Measurements from ENCODE around the gene CLCN5. TPM values are rescaled to one million over a fixed set of nuclear protein-coding genes. Genes with fewer than 3 reads are reported as not detected.

Gene CLCN5
- total and polyA plus RNA-seq, 5 donors from 2014 or later = 0.05 to 1.3 (median 0.76) TPM

DNA sequence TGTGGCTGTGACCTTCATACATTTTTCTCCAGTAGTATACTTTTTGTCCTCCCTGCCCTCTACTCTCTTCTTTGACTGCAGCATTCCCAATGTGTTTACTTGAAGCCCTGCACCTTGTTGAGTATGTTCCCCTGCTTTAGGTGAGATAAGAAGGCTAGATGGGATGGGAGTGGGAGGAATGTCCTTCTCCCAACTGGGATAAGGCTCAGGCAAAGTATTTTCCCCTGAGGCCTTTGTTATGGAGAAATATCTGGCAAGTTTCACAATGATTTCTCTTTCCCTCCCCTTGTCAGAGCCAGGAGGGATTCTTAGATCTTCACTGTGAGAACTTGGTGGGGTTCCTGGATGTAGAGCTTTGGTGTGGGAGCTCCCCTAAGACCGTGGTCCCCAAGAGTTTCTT is 131.8 kb downstream of the CLCN5 start:
- H3K4me1 ChIP-seq (ENCODE audit: control insufficient read depth, insufficient read depth, low read length, poor library complexity, severe bottlenecking) = no peaks in the 10 kb centered on the region
- no peaks in the 10 kb centered on the region for H3K36me3 ChIP-seq (ENCODE audit: control insufficient read depth, insufficient read depth, low read length)
- ATAC-seq (ENCODE audit: low read depth in 2 of 2) (no peak), DNase-seq (no peak)
- no peaks in the 10 kb centered on the region for H3K9me3 Mint-ChIP-seq
- no peaks in the 10 kb centered on the region for H3K9me3 ChIP-seq (ENCODE audit: control insufficient read depth in 2 of 2, low read length in 2 of 2)
- no peak overlapping the region for H3K4me3 Mint-ChIP-seq
- H3K27me3 Mint-ChIP-seq = no peaks in the 10 kb centered on the region
- H3K4me1 Mint-ChIP-seq = no peaks in the 10 kb centered on the region
- no peaks in the 10 kb centered on the region for H3K36me3 Mint-ChIP-seq
- H3K27ac Mint-ChIP-seq = no peak overlapping the region
- H3K27me3 ChIP-seq (ENCODE audit: control insufficient read depth, insufficient read depth, low read length) = no peaks in the 10 kb centered on the region
- no peak overlapping the region for H3K27ac ChIP-seq (ENCODE audit: insufficient read depth, low read length, poor library complexity, severe bottlenecking)
- no peak overlapping the region for H3K4me3 ChIP-seq (ENCODE audit: low read depth, low read length)

DNA sequence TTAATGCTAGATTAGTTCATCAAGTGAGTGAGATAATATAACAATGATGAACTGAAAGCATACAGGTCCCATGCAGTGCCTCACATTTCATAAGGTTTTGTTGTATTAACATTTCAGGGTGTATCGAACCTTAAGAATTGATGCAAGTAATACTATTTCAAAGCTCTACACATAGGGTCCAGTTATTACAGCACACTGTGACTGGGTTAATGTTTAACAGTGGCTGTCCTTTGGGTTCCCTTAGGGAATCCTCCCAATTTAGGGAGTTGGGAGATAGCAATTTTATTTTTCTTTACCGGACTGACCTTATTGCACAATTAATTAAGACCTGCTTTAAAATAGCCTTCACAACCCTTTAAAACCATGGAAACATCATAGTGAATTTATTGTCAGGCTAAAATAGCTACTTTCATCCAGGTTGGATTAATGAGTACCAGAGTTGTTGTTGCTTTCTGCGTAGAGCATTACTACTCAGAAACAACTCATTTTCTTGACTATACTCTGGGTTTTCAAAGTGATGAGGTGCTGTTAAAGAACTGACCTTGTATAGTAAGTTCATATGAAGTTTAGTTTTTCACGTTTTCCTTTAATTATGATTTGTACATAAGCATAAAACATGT is 144.0 kb downstream of the CLCN5 start:
- Mint-ChIP-seq H3K4me1 (no peaks in the 10 kb centered on the region), H3K27ac (no peak overlapping the region), H3K27me3 (no peaks in the 10 kb centered on the region), H3K36me3 (no peaks in the 10 kb centered on the region), H3K4me3 (no peak overlapping the region), H3K9me3 (no peaks in the 10 kb centered on the region)
- Histone ChIP-seq H3K36me3 (ENCODE audit: control insufficient read depth, insufficient read depth, low read length) (no peaks in the 10 kb centered on the region), H3K9me3 (ENCODE audit: control insufficient read depth in 2 of 2, low read length in 2 of 2) (no peaks in the 10 kb centered on the region), H3K27ac (ENCODE audit: insufficient read depth, low read length, poor library complexity, severe bottlenecking) (no peak overlapping the region), H3K4me1 (ENCODE audit: control insufficient read depth, insufficient read depth, low read length, poor library complexity, severe bottlenecking) (no peaks in the 10 kb centered on the region), H3K4me3 (ENCODE audit: low read depth, low read length) (no peak overlapping the region), H3K27me3 (ENCODE audit: control insufficient read depth, insufficient read depth, low read length) (no peaks in the 10 kb centered on the region)
- DNase-seq (no peak), ATAC-seq (ENCODE audit: low read depth in 2 of 2) (no peak)

DNA sequence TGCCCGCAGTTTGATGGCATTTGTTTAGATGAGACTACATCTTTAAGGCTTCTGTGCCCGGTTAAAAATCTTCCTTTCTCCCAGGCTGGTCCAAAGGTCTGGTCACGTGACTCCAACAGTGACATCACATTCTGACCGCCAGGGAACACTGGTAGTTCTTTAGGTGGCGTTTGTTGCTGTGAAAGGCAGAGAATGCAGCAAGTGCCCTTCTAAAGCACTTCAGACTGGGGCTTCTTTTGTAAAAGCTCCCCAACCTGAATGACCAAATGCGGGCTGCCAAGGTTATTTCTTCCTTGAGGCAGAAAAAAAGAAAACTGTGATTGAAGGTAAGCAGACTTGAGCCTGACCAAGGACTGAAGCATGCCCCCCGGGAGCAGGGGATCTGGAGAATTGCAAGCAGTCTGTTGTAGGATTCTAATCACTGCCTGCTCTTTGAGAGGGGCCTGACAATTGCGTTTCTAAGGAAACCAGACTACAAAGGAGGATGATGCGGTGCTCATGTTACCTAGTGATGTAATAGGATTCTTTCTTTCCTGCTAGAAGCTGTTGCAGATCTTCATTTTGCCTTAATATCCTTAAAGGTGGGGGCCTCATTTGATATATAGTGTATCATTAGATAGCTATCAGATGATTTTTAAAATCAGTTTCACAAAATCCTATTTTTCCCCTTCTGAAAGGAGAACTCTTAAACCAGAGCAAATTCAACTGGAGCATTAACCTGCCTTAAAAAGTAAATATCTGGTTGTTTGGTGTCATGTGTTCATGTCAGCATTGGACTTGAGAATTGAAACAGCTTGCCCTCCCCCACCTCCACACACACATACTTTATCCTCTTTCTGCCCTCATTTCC is 145.3 kb downstream of the CLCN5 start:
- H3K9me3 ChIP-seq (ENCODE audit: control insufficient read depth in 2 of 2, low read length in 2 of 2) = no peaks in the 10 kb centered on the region
- Mint-ChIP-seq H3K36me3 (no peaks in the 10 kb centered on the region), H3K4me1 (no peaks in the 10 kb centered on the region), H3K9me3 (no peaks in the 10 kb centered on the region), H3K27ac (no peak overlapping the region), H3K4me3 (no peak overlapping the region), H3K27me3 (no peaks in the 10 kb centered on the region)
- H3K27me3 ChIP-seq (ENCODE audit: control insufficient read depth, insufficient read depth, low read length) = no peaks in the 10 kb centered on the region
- H3K4me3 ChIP-seq (ENCODE audit: low read depth, low read length) = no peak overlapping the region
- H3K36me3 ChIP-seq (ENCODE audit: control insufficient read depth, insufficient read depth, low read length) = no peaks in the 10 kb centered on the region
- H3K4me1 ChIP-seq (ENCODE audit: control insufficient read depth, insufficient read depth, low read length, poor library complexity, severe bottlenecking) = no peaks in the 10 kb centered on the region
- no peak overlapping the region for H3K27ac ChIP-seq (ENCODE audit: insufficient read depth, low read length, poor library complexity, severe bottlenecking)
- no peak for ATAC-seq (ENCODE audit: low read depth in 2 of 2)
- no peak for DNase-seq

DNA sequence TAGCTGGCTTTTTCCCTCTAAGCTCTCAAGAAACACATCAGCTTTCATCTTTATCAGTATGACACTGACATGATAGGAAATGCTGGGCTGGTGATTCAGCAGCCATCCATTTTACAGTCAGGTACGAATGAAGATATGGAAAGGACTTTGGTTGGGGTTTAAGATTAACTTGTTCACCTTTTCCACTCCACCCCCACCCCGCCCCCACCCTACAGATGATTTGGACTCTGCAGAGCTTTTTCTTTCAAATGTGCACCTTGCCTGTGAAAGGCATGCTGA is 145.8 kb downstream of the CLCN5 start:
- H3K4me3 ChIP-seq (ENCODE audit: low read depth, low read length) = no peak overlapping the region
- H3K27me3 Mint-ChIP-seq = no peaks in the 10 kb centered on the region
- no peaks in the 10 kb centered on the region for H3K9me3 Mint-ChIP-seq
- no peaks in the 10 kb centered on the region for H3K36me3 Mint-ChIP-seq
- no peaks in the 10 kb centered on the region for H3K9me3 ChIP-seq (ENCODE audit: control insufficient read depth in 2 of 2, low read length in 2 of 2)
- H3K4me3 Mint-ChIP-seq = no peak overlapping the region
- no peaks in the 10 kb centered on the region for H3K36me3 ChIP-seq (ENCODE audit: control insufficient read depth, insufficient read depth, low read length)
- ATAC-seq (ENCODE audit: low read depth in 2 of 2) = no peak
- H3K4me1 Mint-ChIP-seq = no peaks in the 10 kb centered on the region
- no peaks in the 10 kb centered on the region for H3K4me1 ChIP-seq (ENCODE audit: control insufficient read depth, insufficient read depth, low read length, poor library complexity, severe bottlenecking)
- H3K27ac Mint-ChIP-seq = no peak overlapping the region
- H3K27ac ChIP-seq (ENCODE audit: insufficient read depth, low read length, poor library complexity, severe bottlenecking) = no peak overlapping the region
- no peaks in the 10 kb centered on the region for H3K27me3 ChIP-seq (ENCODE audit: control insufficient read depth, insufficient read depth, low read length)
- no peak for DNase-seq

DNA sequence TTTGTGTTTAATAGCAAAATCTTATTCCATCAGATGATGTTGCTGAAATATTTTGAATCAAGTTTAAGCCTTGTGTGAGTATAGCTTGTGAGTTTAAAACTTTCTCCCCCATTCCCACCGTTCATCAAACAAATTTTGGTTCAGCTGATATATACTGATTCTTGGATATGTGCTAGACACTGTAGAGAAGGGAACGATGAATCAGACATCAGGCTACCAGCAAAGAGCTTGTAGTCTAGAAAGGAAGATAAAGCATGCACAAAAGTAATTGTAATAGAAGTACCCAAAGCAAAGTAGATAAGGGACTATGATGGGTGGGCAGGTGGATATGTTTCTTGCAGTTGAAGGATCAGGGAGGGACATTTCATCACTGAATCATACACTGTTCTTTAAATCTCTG is 146.5 kb downstream of the CLCN5 start:
- ATAC-seq (ENCODE audit: low read depth in 2 of 2) = no peak
- no peak overlapping the region for H3K27ac Mint-ChIP-seq
- Histone ChIP-seq H3K9me3 (ENCODE audit: control insufficient read depth in 2 of 2, low read length in 2 of 2) (no peaks in the 10 kb centered on the region), H3K4me1 (ENCODE audit: control insufficient read depth, insufficient read depth, low read length, poor library complexity, severe bottlenecking) (no peaks in the 10 kb centered on the region), H3K4me3 (ENCODE audit: low read depth, low read length) (no peak overlapping the region), H3K27me3 (ENCODE audit: control insufficient read depth, insufficient read depth, low read length) (no peaks in the 10 kb centered on the region), H3K36me3 (ENCODE audit: control insufficient read depth, insufficient read depth, low read length) (no peaks in the 10 kb centered on the region), H3K27ac (ENCODE audit: insufficient read depth, low read length, poor library complexity, severe bottlenecking) (no peak overlapping the region)
- H3K4me3 Mint-ChIP-seq = no peak overlapping the region
- no peaks in the 10 kb centered on the region for H3K4me1 Mint-ChIP-seq
- H3K36me3 Mint-ChIP-seq = no peaks in the 10 kb centered on the region
- DNase-seq = no peak
- H3K27me3 Mint-ChIP-seq = no peaks in the 10 kb centered on the region
- H3K9me3 Mint-ChIP-seq = no peaks in the 10 kb centered on the region

GRCh38 chrX:50071494-50071893 is 149.1 kb downstream of the CLCN5 start:
- H3K27me3 ChIP-seq (ENCODE audit: control insufficient read depth, insufficient read depth, low read length) = no peaks in the 10 kb centered on the region
- H3K27ac Mint-ChIP-seq = no peak overlapping the region
- ATAC-seq (ENCODE audit: low read depth in 2 of 2) (no peak), DNase-seq (no peak)
- H3K9me3 Mint-ChIP-seq = no peaks in the 10 kb centered on the region
- H3K4me3 Mint-ChIP-seq = no peak overlapping the region
- H3K36me3 ChIP-seq (ENCODE audit: control insufficient read depth, insufficient read depth, low read length) = no peaks in the 10 kb centered on the region
- no peaks in the 10 kb centered on the region for H3K4me1 ChIP-seq (ENCODE audit: control insufficient read depth, insufficient read depth, low read length, poor library complexity, severe bottlenecking)
- no peaks in the 10 kb centered on the region for H3K9me3 ChIP-seq (ENCODE audit: control insufficient read depth in 2 of 2, low read length in 2 of 2)
- H3K4me1 Mint-ChIP-seq = no peaks in the 10 kb centered on the region
- no peaks in the 10 kb centered on the region for H3K36me3 Mint-ChIP-seq
- no peak overlapping the region for H3K4me3 ChIP-seq (ENCODE audit: low read depth, low read length)
- no peak overlapping the region for H3K27ac ChIP-seq (ENCODE audit: insufficient read depth, low read length, poor library complexity, severe bottlenecking)
- H3K27me3 Mint-ChIP-seq = no peaks in the 10 kb centered on the region

DNA sequence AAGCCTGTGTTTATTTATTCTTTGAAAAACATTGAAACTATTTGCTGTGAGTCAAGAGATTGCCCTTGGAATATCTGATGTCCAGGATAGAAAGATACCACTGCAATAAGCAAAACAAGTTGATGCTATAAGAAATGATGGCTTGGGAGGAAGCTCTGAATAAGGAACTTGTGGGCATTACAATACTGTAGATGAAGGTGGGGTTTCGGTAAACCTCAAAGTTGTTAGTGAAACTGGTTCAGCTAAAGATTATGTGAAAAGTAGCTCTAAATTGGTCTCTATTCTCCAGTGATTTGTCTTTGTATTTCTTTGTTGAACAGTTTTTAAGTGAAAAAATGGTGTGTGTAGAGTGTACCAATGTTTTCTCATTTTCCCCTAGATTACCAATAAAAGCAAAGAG is 149.7 kb downstream of the CLCN5 start:
- ATAC-seq (ENCODE audit: low read depth in 2 of 2) = no peak
- Mint-ChIP-seq H3K4me3 (no peak overlapping the region), H3K36me3 (no peaks in the 10 kb centered on the region), H3K27me3 (no peaks in the 10 kb centered on the region), H3K4me1 (no peaks in the 10 kb centered on the region), H3K27ac (no peak overlapping the region), H3K9me3 (no peaks in the 10 kb centered on the region)
- H3K9me3 ChIP-seq (ENCODE audit: control insufficient read depth in 2 of 2, low read length in 2 of 2) = no peaks in the 10 kb centered on the region
- H3K36me3 ChIP-seq (ENCODE audit: control insufficient read depth, insufficient read depth, low read length) = no peaks in the 10 kb centered on the region
- no peaks in the 10 kb centered on the region for H3K4me1 ChIP-seq (ENCODE audit: control insufficient read depth, insufficient read depth, low read length, poor library complexity, severe bottlenecking)
- no peak for DNase-seq
- no peaks in the 10 kb centered on the region for H3K27me3 ChIP-seq (ENCODE audit: control insufficient read depth, insufficient read depth, low read length)
- no peak overlapping the region for H3K4me3 ChIP-seq (ENCODE audit: low read depth, low read length)
- H3K27ac ChIP-seq (ENCODE audit: insufficient read depth, low read length, poor library complexity, severe bottlenecking) = no peak overlapping the region

- Histone ChIP-seq H3K27me3 (ENCODE audit: control insufficient read depth, insufficient read depth, low read length) (no peaks in the 10 kb centered on the region), H3K9me3 (ENCODE audit: control insufficient read depth in 2 of 2, low read length in 2 of 2) (no peaks in the 10 kb centered on the region), H3K36me3 (ENCODE audit: control insufficient read depth, insufficient read depth, low read length) (no peaks in the 10 kb centered on the region), H3K4me1 (ENCODE audit: control insufficient read depth, insufficient read depth, low read length, poor library complexity, severe bottlenecking) (no peaks in the 10 kb centered on the region), H3K27ac (ENCODE audit: insufficient read depth, low read length, poor library complexity, severe bottlenecking) (no peak overlapping the region), H3K4me3 (ENCODE audit: low read depth, low read length) (no peak overlapping the region)
- ATAC-seq (ENCODE audit: low read depth in 2 of 2) (no peak), DNase-seq (no peak)
- Mint-ChIP-seq H3K9me3 (no peaks in the 10 kb centered on the region), H3K4me3 (no peak overlapping the region), H3K27me3 (no peaks in the 10 kb centered on the region), H3K27ac (no peak overlapping the region), H3K4me1 (no peaks in the 10 kb centered on the region), H3K36me3 (no peaks in the 10 kb centered on the region)
Observed at GRCh38 chrX:50073601-50074000, 151.2 kb downstream of the CLCN5 start.

Data from CD4-positive, CD25-positive, alpha-beta regulatory T cell (primary cell).